ENCODE results near the gene SLC35F4. TPM values are rescaled to one million over a fixed set of nuclear protein-coding genes. Genes with fewer than 3 reads are reported as not detected.

The SLC35F4 gene
- total RNA-seq, 4 donors from 2014 or later, result not detected

DNA sequence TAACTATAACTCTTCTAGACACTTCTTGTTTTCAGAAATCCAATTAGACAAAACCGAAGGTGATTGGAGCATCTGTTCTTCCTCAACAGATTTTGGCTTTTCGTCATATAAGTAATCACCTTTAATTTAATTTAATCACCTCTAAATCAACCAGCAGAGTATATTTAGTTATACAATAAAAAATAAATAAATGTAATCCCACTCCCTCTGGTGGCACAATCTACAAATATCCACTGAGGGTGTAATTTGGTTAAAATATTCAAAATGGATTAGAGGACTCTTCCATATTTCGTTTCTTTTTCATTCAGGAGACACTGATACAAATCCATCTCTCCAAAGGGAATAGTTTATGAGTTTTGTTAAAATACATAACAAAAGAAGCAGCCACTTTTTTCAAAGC lies 18.3 kb upstream of the SLC35F4 start:
- TF ChIP-seq, protein P1, sequence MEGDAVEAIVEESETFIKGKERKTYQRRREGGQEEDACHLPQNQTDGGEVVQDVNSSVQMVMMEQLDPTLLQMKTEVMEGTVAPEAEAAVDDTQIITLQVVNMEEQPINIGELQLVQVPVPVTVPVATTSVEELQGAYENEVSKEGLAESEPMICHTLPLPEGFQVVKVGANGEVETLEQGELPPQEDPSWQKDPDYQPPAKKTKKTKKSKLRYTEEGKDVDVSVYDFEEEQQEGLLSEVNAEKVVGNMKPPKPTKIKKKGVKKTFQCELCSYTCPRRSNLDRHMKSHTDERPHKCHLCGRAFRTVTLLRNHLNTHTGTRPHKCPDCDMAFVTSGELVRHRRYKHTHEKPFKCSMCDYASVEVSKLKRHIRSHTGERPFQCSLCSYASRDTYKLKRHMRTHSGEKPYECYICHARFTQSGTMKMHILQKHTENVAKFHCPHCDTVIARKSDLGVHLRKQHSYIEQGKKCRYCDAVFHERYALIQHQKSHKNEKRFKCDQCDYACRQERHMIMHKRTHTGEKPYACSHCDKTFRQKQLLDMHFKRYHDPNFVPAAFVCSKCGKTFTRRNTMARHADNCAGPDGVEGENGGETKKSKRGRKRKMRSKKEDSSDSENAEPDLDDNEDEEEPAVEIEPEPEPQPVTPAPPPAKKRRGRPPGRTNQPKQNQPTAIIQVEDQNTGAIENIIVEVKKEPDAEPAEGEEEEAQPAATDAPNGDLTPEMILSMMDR (IDR thresholded peaks at IDR 0.05), result no peak
- DNase-seq (ENCODE audit: low spot score) (no peak), ATAC-seq (ENCODE audit: low FRiP score) (no peak)

DNA sequence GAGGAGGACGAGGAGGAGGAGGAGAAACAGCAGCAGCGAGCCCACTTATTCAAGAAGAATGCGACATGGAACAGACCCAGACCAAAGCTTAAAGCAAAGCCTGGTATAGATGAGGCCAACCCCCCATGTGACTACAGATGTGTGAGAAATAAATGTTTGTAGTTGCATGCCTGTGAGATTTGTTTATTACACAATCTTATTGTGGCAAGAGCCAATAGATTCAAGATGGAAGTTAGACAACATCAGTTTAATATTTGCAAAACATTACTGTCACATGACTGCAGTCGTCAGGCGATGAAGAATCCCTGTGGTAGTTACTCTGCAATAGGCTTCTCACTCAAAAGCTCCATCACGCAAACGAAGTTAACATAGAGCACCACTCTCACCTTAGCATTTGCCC lies 17.2 kb upstream of the SLC35F4 start:
- no peak for ATAC-seq (ENCODE audit: low FRiP score)
- TF ChIP-seq, protein P1 (IDR thresholded peaks at IDR 0.05), result no peak
- no peak for DNase-seq (ENCODE audit: low spot score)

DNA sequence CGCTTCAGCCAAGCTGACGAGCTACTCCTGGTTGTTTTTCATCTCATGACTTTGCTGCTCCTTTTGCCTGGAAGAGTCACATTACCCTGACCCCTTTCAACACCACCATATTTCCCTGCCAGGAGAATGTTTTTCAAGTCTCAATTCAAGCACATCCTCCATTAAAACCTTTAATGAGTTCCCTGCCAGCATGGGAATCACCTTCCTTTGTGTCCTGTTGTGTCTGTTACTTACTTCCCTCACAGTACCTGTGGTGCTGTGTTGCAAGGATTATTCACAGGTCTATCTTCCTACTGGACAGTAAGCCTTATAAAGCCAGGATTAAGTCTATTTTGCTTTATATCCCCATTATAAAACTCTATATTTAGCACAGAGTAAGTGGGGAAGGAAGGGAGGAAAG lies 13.6 kb upstream of the SLC35F4 start:
- TF ChIP-seq, protein P1 (IDR thresholded peaks at IDR 0.05), result no peak
- ATAC-seq (ENCODE audit: low FRiP score), result no peak
- no peak for DNase-seq (ENCODE audit: low spot score)

DNA sequence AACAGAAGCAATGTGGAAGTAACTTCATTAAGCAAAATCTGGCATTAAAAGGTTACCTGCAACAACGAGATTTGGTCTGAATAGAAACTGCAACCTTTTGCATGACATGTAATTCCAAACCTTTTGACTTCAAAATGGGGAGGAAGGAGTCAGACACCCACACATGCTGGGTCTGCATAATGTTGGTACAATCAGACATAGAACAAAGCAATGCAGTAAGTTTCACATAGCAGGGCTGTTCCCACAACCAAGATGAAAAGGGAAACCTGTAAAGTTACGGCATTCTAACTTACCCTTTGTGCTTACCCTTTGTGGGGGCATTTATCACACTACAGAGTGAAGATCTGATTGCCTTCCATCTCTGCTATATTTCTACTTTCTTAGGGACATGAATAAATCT lies 10.1 kb upstream of the SLC35F4 start:
- no peak for DNase-seq (ENCODE audit: low spot score)
- TF ChIP-seq, protein P1 (IDR thresholded peaks at IDR 0.05), result no peak
- no peak for ATAC-seq (ENCODE audit: low FRiP score)

DNA sequence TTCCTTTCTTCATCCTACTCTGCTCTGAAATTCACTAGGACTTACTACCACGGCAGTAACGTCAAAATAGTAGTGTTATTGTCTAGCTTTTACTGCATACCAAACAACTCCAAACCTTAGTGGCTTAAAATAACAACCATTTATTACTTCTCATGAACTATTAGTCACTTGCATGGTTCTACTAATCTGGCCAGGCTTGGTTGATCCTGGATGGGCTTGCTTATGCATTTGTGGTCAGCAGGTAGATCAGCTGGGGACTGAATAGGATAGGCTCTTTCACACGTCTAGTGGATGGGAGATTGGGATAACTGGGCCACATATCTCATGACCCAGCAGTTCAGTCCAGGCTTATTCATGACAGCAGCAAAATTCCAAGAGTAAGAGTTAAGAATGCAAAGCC lies 9.4 kb upstream of the SLC35F4 start:
- ATAC-seq (ENCODE audit: low FRiP score) (no peak), DNase-seq (ENCODE audit: low spot score) (no peak)
- TF ChIP-seq, protein P1 (IDR thresholded peaks at IDR 0.05), result no peak

DNA sequence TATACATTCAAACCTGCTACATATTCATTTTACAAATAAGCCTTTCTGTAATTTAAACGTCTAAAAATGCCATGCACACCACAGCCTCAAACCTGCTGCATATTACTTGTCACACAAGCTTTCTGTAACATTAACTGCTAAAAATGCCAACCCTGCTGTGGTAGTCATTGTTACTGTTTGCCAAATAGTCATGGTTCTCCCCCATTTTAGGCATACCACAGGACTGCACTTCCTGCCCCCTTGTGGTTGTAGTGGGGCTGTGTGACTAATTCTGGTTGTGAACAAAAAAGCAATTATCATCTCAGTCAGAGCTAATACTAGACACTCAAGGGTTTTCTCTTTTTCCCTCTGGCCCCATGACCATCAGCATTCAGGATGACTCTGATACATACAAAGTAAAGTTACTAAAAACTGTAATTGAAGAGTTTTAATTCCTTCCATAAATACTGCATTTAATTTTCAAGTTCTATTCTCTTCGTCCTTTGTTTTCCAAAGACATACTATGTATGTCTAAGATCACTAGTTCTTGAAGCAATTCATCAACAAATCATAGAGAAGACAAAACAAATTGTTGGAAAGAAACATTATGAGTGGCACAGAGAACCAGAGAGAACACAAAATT lies 5.7 kb upstream of the SLC35F4 start:
- no peak for DNase-seq (ENCODE audit: low spot score)
- ATAC-seq (ENCODE audit: low FRiP score), result no peak
- TF ChIP-seq, protein P1 (IDR thresholded peaks at IDR 0.05), result no peak

DNA sequence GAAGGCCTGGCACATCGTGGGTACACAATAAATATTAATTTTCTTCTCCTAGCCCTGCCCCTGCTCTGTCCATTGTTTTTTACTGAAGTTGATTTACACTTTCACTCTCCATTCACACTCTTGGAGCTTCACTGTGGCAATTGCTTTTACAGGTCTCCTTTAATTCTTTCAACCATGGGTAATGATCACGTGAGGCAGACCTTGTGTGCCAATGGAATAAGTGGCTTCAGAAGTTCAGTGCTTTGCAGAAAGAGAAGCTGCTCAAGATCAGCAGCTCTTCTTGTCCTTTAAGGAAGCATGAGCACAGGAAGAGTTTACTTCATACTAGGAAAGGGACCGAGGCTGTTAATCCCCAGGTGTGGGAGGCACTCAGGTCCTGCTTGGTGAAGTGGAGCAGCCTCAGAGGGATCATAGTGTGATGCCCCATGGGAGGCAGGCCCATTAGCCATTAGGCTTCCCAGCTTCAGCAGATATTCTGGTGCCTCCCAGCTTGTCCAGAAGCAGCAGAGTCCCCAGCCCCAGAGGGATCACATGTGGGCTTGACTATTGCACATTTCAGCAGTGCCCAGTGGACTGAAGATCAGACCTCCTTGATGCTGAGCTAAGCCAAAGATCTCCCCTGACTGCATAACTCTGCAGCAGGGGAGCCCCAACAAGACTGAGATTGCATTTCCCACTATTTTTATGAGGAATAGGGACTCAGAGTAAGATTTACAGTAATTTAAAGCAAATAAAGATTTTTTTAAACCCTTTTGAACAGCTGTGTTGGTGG lies 5.0 kb upstream of the SLC35F4 start:
- TF ChIP-seq, protein P1 (IDR thresholded peaks at IDR 0.05), result no peak
- DNase-seq (ENCODE audit: low spot score), result no peak
- no peak for ATAC-seq (ENCODE audit: low FRiP score)

Data from omental fat pad (tissue), 4 donors.